Testis (tissue), 2 donors: Measurements from ENCODE around the gene PSD2.

Experiments used
- CTCF ChIP-seq, 3 experiments: fragments of 450-650 bp in 2 of 3; fragments of 200-600 bp in 1 of 3; sonication (generic) in 1 of 3; IDR thresholded peaks; one replicate each; pipeline ENCODE4 v1.5.1; 2016 to 2019; ENCODE audit warnings: antibody characterized with exemption in 3 of 3, mild to moderate bottlenecking in 2 of 3, moderate library complexity in 1 of 3
- POLR2A ChIP-seq: fragments of 450-650 bp; IDR thresholded peaks from one replicate; pipeline ENCODE4 v1.6.1; 2017; ENCODE audit warnings: antibody characterized with exemption, mild to moderate bottlenecking, moderate library complexity

- no peak for TF ChIP-seq CTCF (IDR thresholded peaks at IDR 0.05)
- TF ChIP-seq POLR2A: no peak
Measured at GRCh38 chr5:139882961-139883539, 87.4 kb downstream of the PSD2 start.
